ENCODE results near the gene ELP4. TPM values are rescaled to one million over a fixed set of nuclear protein-coding genes. Genes with fewer than 3 reads are reported as not detected.

ELP4 gene
- total and polyA plus RNA-seq, 2 donors from 2014 or later: 20.3 to 26.2 TPM

- Histone ChIP-seq H3K9me3 (ENCODE audit: control insufficient read depth in 2 of 3, insufficient read depth in 1 of 3, low read length in 3 of 3) (no peaks in the 10 kb centered on the region), H3K4me3 (ENCODE audit: low read length in 3 of 3) (peak overlapping the region in 1 of 3 donors; percentile 18), H3K9ac (ENCODE audit: low read length in 3 of 3) (no peak overlapping the region), H3K27me3 (ENCODE audit: control insufficient read depth, insufficient read depth, low read length) (peaks cover 75% of the 10 kb centered on the region), H3K36me3 (ENCODE audit: control insufficient read depth in 2 of 3, insufficient read depth in 3 of 3, low read length in 3 of 3) (no peaks in the 10 kb centered on the region), H3K27ac (ENCODE audit: low read depth in 2 of 2, low read length in 2 of 2) (no peak overlapping the region), H3K4me1 (ENCODE audit: control insufficient read depth in 2 of 3, insufficient read depth in 2 of 3, low read depth in 1 of 3, low read length in 3 of 3) (peaks cover 0 to 17% (median 5%) of the 10 kb centered on the region in 3 donors)
- DNase-seq (peak in 3 of 5 donors; percentile 34 to 56 (median 54)), FAIRE-seq (no peak)
- no peak for TF ChIP-seq CTCF (IDR thresholded peaks at IDR 0.05; ENCODE audit: borderline replicate concordance, extremely low read depth, insufficient read depth)
- intact Hi-C loops (cut with DNase I): no loop called here
Observed at GRCh38 chr11:31817054-31817620, 307.6 kb downstream of the ELP4 start.

DNA sequence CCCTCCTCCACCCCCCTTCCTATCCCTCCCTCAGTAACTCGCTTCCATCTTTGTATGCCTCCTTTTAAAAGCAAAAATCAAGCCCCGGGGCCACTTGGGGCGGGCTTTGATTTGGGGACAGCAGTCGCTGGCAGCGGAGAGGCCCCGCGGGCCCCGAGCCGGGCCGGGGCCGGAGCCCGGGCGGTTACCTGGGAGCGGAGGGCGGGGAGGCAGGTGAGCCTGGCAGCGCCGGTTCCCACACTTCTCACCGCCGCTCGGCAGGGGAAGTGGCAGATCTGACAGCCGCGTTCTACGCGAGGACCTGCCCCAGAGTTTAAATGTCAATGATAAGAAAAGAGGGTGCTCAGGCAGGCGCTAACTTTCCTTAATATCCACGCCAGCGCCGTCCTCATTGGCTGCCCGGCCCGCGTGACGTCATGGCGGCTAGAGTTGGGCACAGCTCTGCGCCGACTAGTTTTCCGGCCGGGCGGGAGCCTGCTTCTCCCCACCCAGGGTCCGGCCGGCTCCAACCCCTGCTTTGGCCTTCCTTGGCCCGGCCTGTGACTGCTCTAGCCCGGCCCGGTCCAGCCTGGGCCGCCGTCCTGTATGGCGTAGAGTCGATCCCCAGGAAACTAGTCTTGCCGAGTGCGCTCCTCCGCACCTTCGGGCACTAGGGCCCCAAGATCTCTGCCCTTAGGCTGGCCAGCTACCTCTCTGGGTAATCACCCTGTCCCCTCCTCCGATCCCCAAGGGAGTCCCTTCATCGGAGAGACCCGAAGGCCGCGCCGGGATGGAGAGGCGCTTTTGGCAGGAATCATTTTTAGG, 308.3 kb downstream of the ELP4 start:
- H3K4me3 ChIP-seq (ENCODE audit: low read length in 3 of 3): peak overlapping the region in 1 of 3 donors; percentile 18
- no peak overlapping the region for H3K9ac ChIP-seq (ENCODE audit: low read length in 3 of 3)
- H3K27ac ChIP-seq (ENCODE audit: low read depth in 2 of 2, low read length in 2 of 2): no peak overlapping the region
- DNase-seq (peak in 4 of 5 donors; percentile 24 to 69 (median 39)), FAIRE-seq (no peak)
- TF ChIP-seq CTCF (IDR thresholded peaks at IDR 0.05; ENCODE audit: borderline replicate concordance, extremely low read depth, insufficient read depth): no peak
- H3K27me3 ChIP-seq (ENCODE audit: control insufficient read depth, insufficient read depth, low read length): peaks cover 75% of the 10 kb centered on the region
- H3K4me1 ChIP-seq (ENCODE audit: control insufficient read depth in 2 of 3, insufficient read depth in 2 of 3, low read depth in 1 of 3, low read length in 3 of 3): peaks cover 0 to 10% (median 5%) of the 10 kb centered on the region in 3 donors
- H3K9me3 ChIP-seq (ENCODE audit: control insufficient read depth in 2 of 3, insufficient read depth in 1 of 3, low read length in 3 of 3): no peaks in the 10 kb centered on the region
- H3K36me3 ChIP-seq (ENCODE audit: control insufficient read depth in 2 of 3, insufficient read depth in 3 of 3, low read length in 3 of 3): no peaks in the 10 kb centered on the region
- intact Hi-C loops (cut with DNase I): no loop called here

DNA sequence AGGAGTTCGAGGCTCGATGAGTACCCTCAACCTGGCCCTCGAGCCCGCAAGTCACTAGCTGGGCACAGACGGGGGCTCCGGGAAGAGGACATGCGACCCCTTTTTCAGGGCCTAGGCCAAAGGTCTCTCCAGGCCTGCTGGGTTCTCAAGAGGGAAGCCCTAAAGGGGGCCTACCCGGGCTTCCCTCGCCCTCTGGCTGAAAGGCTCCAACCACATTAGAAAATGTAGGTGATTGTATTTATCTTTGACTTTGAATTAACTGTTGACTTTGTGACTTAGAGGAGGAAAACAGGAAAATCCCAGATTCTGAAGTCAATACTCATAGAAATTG, 308.8 kb downstream of the ELP4 start:
- Histone ChIP-seq H3K36me3 (ENCODE audit: control insufficient read depth in 2 of 3, insufficient read depth in 3 of 3, low read length in 3 of 3) (no peaks in the 10 kb centered on the region), H3K9me3 (ENCODE audit: control insufficient read depth in 2 of 3, insufficient read depth in 1 of 3, low read length in 3 of 3) (no peaks in the 10 kb centered on the region), H3K9ac (ENCODE audit: low read length in 3 of 3) (no peak overlapping the region), H3K4me1 (ENCODE audit: control insufficient read depth in 2 of 3, insufficient read depth in 2 of 3, low read depth in 1 of 3, low read length in 3 of 3) (peaks cover 0 to 9% (median 5%) of the 10 kb centered on the region in 3 donors), H3K27me3 (ENCODE audit: control insufficient read depth, insufficient read depth, low read length) (peaks cover 79% of the 10 kb centered on the region), H3K4me3 (ENCODE audit: low read length in 3 of 3) (no peak overlapping the region), H3K27ac (ENCODE audit: low read depth in 2 of 2, low read length in 2 of 2) (no peak overlapping the region)
- DNase-seq (no peak), FAIRE-seq (no peak)
- TF ChIP-seq CTCF (IDR thresholded peaks at IDR 0.05; ENCODE audit: borderline replicate concordance, extremely low read depth, insufficient read depth): no peak
- intact Hi-C loops (cut with DNase I): no loop called here

All from kidney (tissue), 14 donors.